Activated CD4-positive, alpha-beta memory T cell treated with anti-CD3 and anti-CD28 coated beads, Interleukin-2, amount 10 ng/mL, durations not matched to agents 7 days and 5 days (primary cell): ENCODE measurements around the gene SLC5A6. TPM values are rescaled to one million over a fixed set of nuclear protein-coding genes. Genes with fewer than 3 reads are reported as not detected.

Source experiments
- CTCF ChIA-PET: fragments of 350-600 bp; sonication (Branson Sonifier 250); formaldehyde crosslinking; loops from one replicate; lab custom pipeline; 2021; ENCODE audit warnings: antibody characterized with exemption, inconsistent platforms; lab: Charles Lee
- POLR2A ChIA-PET: fragments of 350-600 bp; sonication (Branson Sonifier 250); formaldehyde crosslinking; loops from one replicate; lab custom pipeline; 2021; ENCODE audit warnings: antibody characterized with exemption; lab: Charles Lee
- DNase-seq: peaks from one replicate; pipeline ENCODE4 v3.0.0-alpha.2; 2020
- H3K27ac Mint-ChIP-seq: one replicate; pipeline ENCODE4 v1.8.0; 2021; ENCODE audit warnings: mild to moderate bottlenecking, mixed read lengths
- H3K27me3 Mint-ChIP-seq: one replicate; pipeline ENCODE4 v1.8.0; 2021; ENCODE audit warnings: mixed read lengths
- H3K36me3 Mint-ChIP-seq: one replicate; pipeline ENCODE4 v1.8.0; 2021; ENCODE audit warnings: low read depth, mixed read lengths
- H3K4me1 Mint-ChIP-seq: one replicate; pipeline ENCODE4 v1.8.0; 2021; ENCODE audit warnings: mixed read lengths
- H3K4me3 Mint-ChIP-seq: one replicate; pipeline ENCODE4 v1.8.0; 2021; ENCODE audit warnings: mild to moderate bottlenecking, mixed read lengths
- H3K9me3 Mint-ChIP-seq: one replicate; pipeline ENCODE4 v1.8.0; 2021; ENCODE audit warnings: mixed read lengths
- total RNA-seq, 2 experiments: library from RNA; stranded (reverse); gene quantifications; one replicate each; pipeline ENCODE4 v1.2.3, GENCODE V29; 2021

SLC5A6 gene
- total RNA-seq, 2 experiments from 2014 or later: 20.8 to 23.6 TPM

GRCh38 chr2:27212626-27213471, 781 bp upstream of the SLC5A6 start:
- H3K4me3 Mint-ChIP-seq: peak overlapping the region; percentile 96
- H3K4me1 Mint-ChIP-seq: peaks cover 54% of the 10 kb centered on the region
- no peaks in the 10 kb centered on the region for H3K27me3 Mint-ChIP-seq
- DNase-seq: peak; percentile 59
- H3K36me3 Mint-ChIP-seq: peaks cover 35% of the 10 kb centered on the region
- peak overlapping the region; percentile 96 for H3K27ac Mint-ChIP-seq
- ChIA-PET POLR2A (interaction anchor here (0.7 to 3.2 kb wide), 13 partner anchors 8 to 180 kb away, joined by 3 to 17 read pairs (median 4); partner anchors contain the start of genes ABHD1, AGBL5, MPV17 and OST4), CTCF (interaction anchor here (1.2 to 2.3 kb wide), 4 partner anchors 67 to 125 kb away, joined by 3 to 7 read pairs (median 4); partner anchors contain the start of gene KHK)
- no peaks in the 10 kb centered on the region for H3K9me3 Mint-ChIP-seq

- peak overlapping the region; percentile 84 for H3K4me3 Mint-ChIP-seq
- no peaks in the 10 kb centered on the region for H3K27me3 Mint-ChIP-seq
- peaks cover 45% of the 10 kb centered on the region for H3K4me1 Mint-ChIP-seq
- H3K9me3 Mint-ChIP-seq: no peaks in the 10 kb centered on the region
- DNase-seq: no peak
- CTCF ChIA-PET: interaction anchor here (1.0 to 2.3 kb wide), 4 partner anchors 9 to 124 kb away, joined by 3 to 7 read pairs (median 5); partner anchors contain the start of gene KHK
- POLR2A ChIA-PET: interaction anchor here (0.7 to 3.2 kb wide), 12 partner anchors 8 to 453 kb away, joined by 3 to 17 read pairs (median 4); partner anchors contain the start of genes ABHD1, AGBL5, OST4 and PREB
- H3K27ac Mint-ChIP-seq: peak overlapping the region; percentile 71
- peaks cover 34% of the 10 kb centered on the region for H3K36me3 Mint-ChIP-seq
These were observed 676 bp downstream of the SLC5A6 start for GRCh38 chr2:27211241-27211942.

GRCh38 chr2:27209621-27210401, 2.3 kb downstream of the SLC5A6 start:
- ChIA-PET POLR2A (no interaction called here), CTCF (interaction anchor here (0.6 to 1.5 kb wide), 3 partner anchors 40 to 322 kb away, joined by 3 to 4 read pairs (median 3); no protein-coding TSS in a partner anchor)
- Mint-ChIP-seq H3K27me3 (no peaks in the 10 kb centered on the region), H3K27ac (no peak overlapping the region), H3K36me3 (peaks cover 33% of the 10 kb centered on the region), H3K4me3 (no peak overlapping the region), H3K9me3 (no peaks in the 10 kb centered on the region), H3K4me1 (peaks cover 52% of the 10 kb centered on the region)
- DNase-seq: no peak

GRCh38 chr2:27208486-27209050, 3.5 kb downstream of the SLC5A6 start:
- CTCF ChIA-PET: no interaction called here
- H3K4me3 Mint-ChIP-seq: no peak overlapping the region
- no peak for DNase-seq
- peaks cover 56% of the 10 kb centered on the region for H3K4me1 Mint-ChIP-seq
- POLR2A ChIA-PET: no interaction called here
- H3K36me3 Mint-ChIP-seq: peaks cover 31% of the 10 kb centered on the region
- no peaks in the 10 kb centered on the region for H3K9me3 Mint-ChIP-seq
- no peaks in the 10 kb centered on the region for H3K27me3 Mint-ChIP-seq
- H3K27ac Mint-ChIP-seq: no peak overlapping the region

GRCh38 chr2:27206346-27206745, 5.7 kb downstream of the SLC5A6 start:
- ChIA-PET POLR2A (no interaction called here), CTCF (no interaction called here)
- H3K4me1 Mint-ChIP-seq: peaks cover 53% of the 10 kb centered on the region
- DNase-seq: no peak
- no peak overlapping the region for H3K4me3 Mint-ChIP-seq
- peaks cover 39% of the 10 kb centered on the region for H3K36me3 Mint-ChIP-seq
- no peaks in the 10 kb centered on the region for H3K9me3 Mint-ChIP-seq
- H3K27ac Mint-ChIP-seq: no peak overlapping the region
- no peaks in the 10 kb centered on the region for H3K27me3 Mint-ChIP-seq

- DNase-seq: no peak
- Mint-ChIP-seq H3K36me3 (peaks cover 39% of the 10 kb centered on the region), H3K4me3 (no peak overlapping the region), H3K9me3 (no peaks in the 10 kb centered on the region), H3K27ac (peak overlapping the region; percentile 6), H3K4me1 (peaks cover 48% of the 10 kb centered on the region), H3K27me3 (no peaks in the 10 kb centered on the region)
- ChIA-PET POLR2A (no interaction called here), CTCF (no interaction called here)
These were observed 6.9 kb downstream of the SLC5A6 start for GRCh38 chr2:27205206-27205605.

GRCh38 chr2:27204566-27204965, 7.5 kb downstream of the SLC5A6 start:
- H3K4me1 Mint-ChIP-seq: peaks cover 42% of the 10 kb centered on the region
- POLR2A ChIA-PET: interaction anchor here (1.1 kb wide), 1 partner anchor 122 kb away, joined by 3 read pairs; no protein-coding TSS in a partner anchor
- H3K36me3 Mint-ChIP-seq: peaks cover 39% of the 10 kb centered on the region
- H3K9me3 Mint-ChIP-seq: no peaks in the 10 kb centered on the region
- H3K4me3 Mint-ChIP-seq: no peak overlapping the region
- peak overlapping the region; percentile 71 for H3K27ac Mint-ChIP-seq
- H3K27me3 Mint-ChIP-seq: no peaks in the 10 kb centered on the region
- peak; percentile 29 for DNase-seq
- CTCF ChIA-PET: no interaction called here

- H3K27me3 Mint-ChIP-seq: no peaks in the 10 kb centered on the region
- peaks cover 39% of the 10 kb centered on the region for H3K36me3 Mint-ChIP-seq
- no peak for DNase-seq
- H3K4me1 Mint-ChIP-seq: peaks cover 34% of the 10 kb centered on the region
- no peaks in the 10 kb centered on the region for H3K9me3 Mint-ChIP-seq
- CTCF ChIA-PET: interaction anchor here (1.7 kb wide), 1 partner anchor 34 kb away, joined by 6 read pairs; no protein-coding TSS in a partner anchor
- POLR2A ChIA-PET: interaction anchor here (1.1 to 2.4 kb wide), 3 partner anchors 8 to 121 kb away, joined by 3 to 17 read pairs (median 4); partner anchors contain the start of genes ATRAID, CAD and SLC5A6
- no peak overlapping the region for H3K4me3 Mint-ChIP-seq
- H3K27ac Mint-ChIP-seq: no peak overlapping the region
These were observed 8.3 kb downstream of the SLC5A6 start for GRCh38 chr2:27203741-27204140.

GRCh38 chr2:27202854-27203253, 9.2 kb downstream of the SLC5A6 start:
- H3K4me3 Mint-ChIP-seq: no peak overlapping the region
- ChIA-PET POLR2A (interaction anchor here (1.4 to 2.4 kb wide), 2 partner anchors 9 to 14 kb away, joined by 4 to 17 read pairs; partner anchors contain the start of genes ATRAID, CAD and SLC5A6), CTCF (interaction anchor here (1.1 to 1.7 kb wide), 2 partner anchors 8 to 33 kb away, joined by 3 to 6 read pairs; no protein-coding TSS in a partner anchor)
- peaks cover 36% of the 10 kb centered on the region for H3K36me3 Mint-ChIP-seq
- H3K27me3 Mint-ChIP-seq: no peaks in the 10 kb centered on the region
- no peaks in the 10 kb centered on the region for H3K9me3 Mint-ChIP-seq
- peaks cover 33% of the 10 kb centered on the region for H3K4me1 Mint-ChIP-seq
- peak overlapping the region; percentile 9 for H3K27ac Mint-ChIP-seq
- no peak for DNase-seq

GRCh38 chr2:27201675-27202074, 10.4 kb downstream of the SLC5A6 start:
- CTCF ChIA-PET: no interaction called here
- Mint-ChIP-seq H3K36me3 (peaks cover 26% of the 10 kb centered on the region), H3K27ac (no peak overlapping the region), H3K9me3 (no peaks in the 10 kb centered on the region), H3K4me3 (no peak overlapping the region), H3K27me3 (no peaks in the 10 kb centered on the region), H3K4me1 (peaks cover 27% of the 10 kb centered on the region)
- DNase-seq: no peak
- POLR2A ChIA-PET: interaction anchor here (2.4 kb wide), 1 partner anchor 10 kb away, joined by 17 read pairs; the partner anchor contains the start of genes ATRAID and SLC5A6

GRCh38 chr2:27199241-27199640, 12.8 kb downstream of the SLC5A6 start:
- no peak overlapping the region for H3K4me3 Mint-ChIP-seq
- no peaks in the 10 kb centered on the region for H3K9me3 Mint-ChIP-seq
- no peak for DNase-seq
- no peak overlapping the region for H3K27ac Mint-ChIP-seq
- ChIA-PET POLR2A (no interaction called here), CTCF (no interaction called here)
- peaks cover 11% of the 10 kb centered on the region for H3K36me3 Mint-ChIP-seq
- H3K4me1 Mint-ChIP-seq: peaks cover 10% of the 10 kb centered on the region
- H3K27me3 Mint-ChIP-seq: no peaks in the 10 kb centered on the region

- CTCF ChIA-PET: no interaction called here
These were observed 13.4 kb downstream of the SLC5A6 start for GRCh38 chr2:27198627-27199026.

More at GRCh38 chr2:27198627-27199026, 13.4 kb downstream of the SLC5A6 start:
- Mint-ChIP-seq H3K4me1 (peaks cover 7% of the 10 kb centered on the region), H3K27me3 (no peaks in the 10 kb centered on the region), H3K27ac (no peak overlapping the region), H3K9me3 (no peaks in the 10 kb centered on the region), H3K36me3 (peaks cover 11% of the 10 kb centered on the region), H3K4me3 (no peak overlapping the region)
- DNase-seq: no peak
- POLR2A ChIA-PET: no interaction called here
